ENCODE data around the gene ADCY2.

- TF ChIP-seq CTCF (IDR thresholded peaks at IDR 0.05) (no peak), POLR2A (IDR thresholded peaks at IDR 0.05) (no peak)
Observed at GRCh38 chr5:7848296-7848695, 452.4 kb downstream of the ADCY2 start.
